ENCODE measurements around the gene DKK3.

Gene DKK3

DNA sequence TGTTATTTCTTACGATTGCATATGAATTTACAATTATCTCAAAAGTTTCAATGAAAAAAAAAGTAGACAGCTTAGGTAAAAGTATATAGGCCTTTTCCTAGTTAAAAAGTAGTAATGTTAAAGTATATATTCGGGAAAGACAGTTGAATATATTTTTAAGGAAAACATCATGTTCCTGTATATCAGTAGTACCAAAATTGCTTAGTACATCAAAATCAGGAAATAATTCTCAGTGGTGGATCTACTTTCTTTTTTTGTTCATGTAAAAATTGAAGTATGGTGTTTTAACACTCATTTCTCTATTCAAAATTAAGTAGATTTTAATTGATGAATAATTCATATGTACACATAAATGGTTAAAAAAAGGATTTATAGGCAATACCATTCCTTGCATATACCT lies 92.8 kb downstream of the DKK3 start:
- Histone ChIP-seq H2AFZ (ENCODE audit: low read depth) (no peak overlapping the region), H3K4me1 (ENCODE audit: low read depth, poor library complexity, severe bottlenecking) (no peaks in the 10 kb centered on the region), H3K4me2 (no peak overlapping the region), H3K4me3 (IDR thresholded peaks at IDR 0.05; ENCODE audit: insufficient read depth, low read depth, low read length) (no peak overlapping the region), H4K20me1 (ENCODE audit: insufficient read depth) (no peaks in the 10 kb centered on the region), H3K27ac (no peak overlapping the region), H3K36me3 (ENCODE audit: insufficient read depth) (no peaks in the 10 kb centered on the region), H3K27me3 (ENCODE audit: insufficient read depth, low read depth) (no peaks in the 10 kb centered on the region), H3K9ac (no peak overlapping the region), H3K79me2 (ENCODE audit: insufficient read depth, low read depth) (no peaks in the 10 kb centered on the region)
- TF ChIP-seq, protein P1, sequence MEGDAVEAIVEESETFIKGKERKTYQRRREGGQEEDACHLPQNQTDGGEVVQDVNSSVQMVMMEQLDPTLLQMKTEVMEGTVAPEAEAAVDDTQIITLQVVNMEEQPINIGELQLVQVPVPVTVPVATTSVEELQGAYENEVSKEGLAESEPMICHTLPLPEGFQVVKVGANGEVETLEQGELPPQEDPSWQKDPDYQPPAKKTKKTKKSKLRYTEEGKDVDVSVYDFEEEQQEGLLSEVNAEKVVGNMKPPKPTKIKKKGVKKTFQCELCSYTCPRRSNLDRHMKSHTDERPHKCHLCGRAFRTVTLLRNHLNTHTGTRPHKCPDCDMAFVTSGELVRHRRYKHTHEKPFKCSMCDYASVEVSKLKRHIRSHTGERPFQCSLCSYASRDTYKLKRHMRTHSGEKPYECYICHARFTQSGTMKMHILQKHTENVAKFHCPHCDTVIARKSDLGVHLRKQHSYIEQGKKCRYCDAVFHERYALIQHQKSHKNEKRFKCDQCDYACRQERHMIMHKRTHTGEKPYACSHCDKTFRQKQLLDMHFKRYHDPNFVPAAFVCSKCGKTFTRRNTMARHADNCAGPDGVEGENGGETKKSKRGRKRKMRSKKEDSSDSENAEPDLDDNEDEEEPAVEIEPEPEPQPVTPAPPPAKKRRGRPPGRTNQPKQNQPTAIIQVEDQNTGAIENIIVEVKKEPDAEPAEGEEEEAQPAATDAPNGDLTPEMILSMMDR (conservative IDR thresholded peaks at IDR 0.05; ENCODE audit: low read depth, low read length) = no peak

DNA sequence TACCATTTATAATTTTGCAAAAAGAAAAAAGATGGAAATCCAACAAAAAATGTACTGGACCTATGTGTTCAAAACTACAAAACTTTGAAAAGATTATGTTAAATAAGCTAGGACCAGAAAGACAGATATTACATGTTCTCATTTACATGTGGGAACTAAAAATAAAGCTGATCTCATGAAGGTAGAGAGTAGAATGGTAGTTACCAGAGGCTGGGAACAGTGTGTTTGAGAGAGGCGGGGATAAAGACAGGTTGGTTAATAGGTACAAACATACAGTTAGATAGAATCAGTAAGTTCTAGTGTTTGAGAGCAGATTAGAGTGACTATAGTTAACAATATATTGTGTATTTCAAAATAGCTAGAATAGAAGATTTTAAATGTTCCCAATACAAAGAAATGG lies 95.0 kb downstream of the DKK3 start:
- H2AFZ ChIP-seq (ENCODE audit: low read depth) = no peak overlapping the region
- H3K9ac ChIP-seq = no peak overlapping the region
- H3K4me2 ChIP-seq = no peak overlapping the region
- TF ChIP-seq, protein P1 (conservative IDR thresholded peaks at IDR 0.05; ENCODE audit: low read depth, low read length) = no peak
- no peaks in the 10 kb centered on the region; the same call in 1 of the 2 replicates for H3K36me3 ChIP-seq (ENCODE audit: insufficient read depth)
- H3K79me2 ChIP-seq (ENCODE audit: insufficient read depth, low read depth) = no peaks in the 10 kb centered on the region
- H4K20me1 ChIP-seq (ENCODE audit: insufficient read depth) = no peaks in the 10 kb centered on the region
- H3K27me3 ChIP-seq (ENCODE audit: insufficient read depth, low read depth) = no peaks in the 10 kb centered on the region
- H3K4me3 ChIP-seq (IDR thresholded peaks at IDR 0.05; ENCODE audit: insufficient read depth, low read depth, low read length) = no peak overlapping the region
- no peaks in the 10 kb centered on the region for H3K4me1 ChIP-seq (ENCODE audit: low read depth, poor library complexity, severe bottlenecking)
- H3K27ac ChIP-seq = no peak overlapping the region
